Ovary (tissue), 3 donors: Measurements from ENCODE around the gene WWC1.

Experiments
- CTCF ChIP-seq, 3 donors: fragments of 450-650 bp in 2 of 3; fragments of 200-600 bp in 1 of 3; IDR thresholded peaks; one replicate each; pipeline versions ENCODE4 v1.5.1 to v1.8.0; 2016 to 2022; ENCODE audit warnings: antibody characterized with exemption in 3 of 3, mild to moderate bottlenecking in 1 of 3
- POLR2A ChIP-seq: fragments of 450-650 bp; IDR thresholded peaks from one replicate; pipeline ENCODE4 v1.6.1; 2017; ENCODE audit warnings: antibody characterized with exemption, mild to moderate bottlenecking, moderate library complexity
- donor health status: DM: no; HTN: no; CAD: no.

- no peak for TF ChIP-seq POLR2A
- TF ChIP-seq CTCF (IDR thresholded peaks at IDR 0.05): no peak
These were observed 185.6 kb downstream of the WWC1 start for GRCh38 chr5:168477060-168477459.
